Urothelium cell line (cell line): Measurements from ENCODE around the gene ZNF268.

Experiments used
- DNase-seq: peaks from one replicate; pipeline ENCODE4 v3.0.0; 2011; ENCODE audit warnings: low spot score, mixed read lengths
- FAIRE-seq: peaks from 2 replicates; lab custom pipeline; 2011; peaks lifted over from hg19 to GRCh38; lab: Jason Lieb, UNC

The ZNF268 gene

DNA sequence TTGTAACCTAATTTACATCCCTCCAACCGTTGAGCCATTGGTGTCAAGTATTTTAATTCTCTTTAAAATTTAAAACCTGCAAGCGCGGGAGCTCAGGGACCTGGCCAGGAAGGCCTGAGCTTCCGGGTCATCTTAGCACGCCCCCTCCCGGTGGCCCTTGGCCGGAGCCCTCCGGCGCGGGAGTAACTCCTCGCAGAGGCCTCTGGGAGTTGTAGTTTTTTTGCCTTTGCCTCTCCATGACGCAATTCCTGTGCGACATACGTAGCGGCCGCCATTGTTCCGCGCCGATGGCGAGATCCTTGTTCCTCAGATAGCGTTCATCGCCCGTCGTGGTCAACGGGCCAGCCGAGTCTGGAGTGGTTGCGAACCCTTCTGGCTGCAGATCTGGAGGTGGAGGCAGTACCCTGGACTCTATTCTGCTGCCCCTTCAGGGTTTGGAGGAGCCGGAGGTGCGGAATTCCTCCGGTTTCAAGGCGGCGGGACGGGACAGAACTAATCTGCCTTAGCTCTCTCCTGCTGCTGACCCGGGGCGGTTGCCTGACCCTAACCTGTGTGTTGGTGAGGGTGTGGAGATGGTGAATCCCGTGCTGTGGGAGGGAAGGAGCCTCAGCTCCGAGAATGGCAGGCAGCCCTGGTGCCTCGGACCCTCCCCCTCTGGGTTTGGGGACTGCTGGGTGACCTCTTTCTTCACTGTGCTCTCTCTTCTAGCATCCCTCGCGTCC, at the start of gene ZNF268:
Gene ZNF268 (plus strand): TSS at position 258 of the 722 bp plus-strand sequence. CDS start 503 bp downstream, outside the sequence.
- peak; percentile 46 for FAIRE-seq
- DNase-seq, result peak; percentile 93

DNA sequence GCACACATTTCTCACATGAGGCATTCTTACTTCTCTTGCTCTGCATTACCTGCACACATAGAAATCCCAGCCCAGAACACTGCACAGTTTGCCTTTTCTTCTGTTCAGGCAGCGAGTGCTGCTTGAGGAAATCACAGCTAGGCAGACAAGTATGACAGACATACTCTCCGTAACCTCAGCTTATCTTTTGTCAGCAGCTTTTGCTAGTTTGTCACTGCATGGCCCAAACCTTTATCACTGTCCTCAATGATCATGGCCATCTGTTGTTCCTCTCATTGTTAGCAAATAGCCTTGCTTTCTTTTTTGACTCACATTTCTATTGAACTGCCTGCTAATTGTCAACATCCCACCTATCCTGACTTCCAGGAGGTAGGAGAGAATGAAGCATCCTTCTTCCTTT, 45.5 kb upstream of the ZNF268 start:
- DNase-seq (no peak), FAIRE-seq (no peak)

DNA sequence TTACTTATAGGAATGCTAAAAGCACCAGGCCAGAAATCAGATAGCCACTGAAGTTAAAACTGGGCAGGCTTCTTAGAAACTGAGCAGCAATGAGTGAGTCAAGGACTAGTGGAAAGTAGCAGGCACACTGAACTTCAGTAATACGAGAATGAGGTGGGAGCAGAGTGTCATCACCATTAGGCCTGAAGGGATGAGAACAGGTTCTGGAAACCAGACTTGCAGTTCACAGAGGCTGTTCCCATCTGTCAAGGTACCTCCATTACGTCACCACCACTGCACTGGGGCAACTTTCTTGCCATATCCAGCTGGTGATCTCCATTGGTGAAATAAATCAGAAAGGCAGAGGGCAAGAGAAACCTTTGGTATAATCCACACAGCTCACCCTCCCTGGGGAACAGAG, 35.3 kb upstream of the ZNF268 start:
- FAIRE-seq, result no peak
- no peak for DNase-seq

DNA sequence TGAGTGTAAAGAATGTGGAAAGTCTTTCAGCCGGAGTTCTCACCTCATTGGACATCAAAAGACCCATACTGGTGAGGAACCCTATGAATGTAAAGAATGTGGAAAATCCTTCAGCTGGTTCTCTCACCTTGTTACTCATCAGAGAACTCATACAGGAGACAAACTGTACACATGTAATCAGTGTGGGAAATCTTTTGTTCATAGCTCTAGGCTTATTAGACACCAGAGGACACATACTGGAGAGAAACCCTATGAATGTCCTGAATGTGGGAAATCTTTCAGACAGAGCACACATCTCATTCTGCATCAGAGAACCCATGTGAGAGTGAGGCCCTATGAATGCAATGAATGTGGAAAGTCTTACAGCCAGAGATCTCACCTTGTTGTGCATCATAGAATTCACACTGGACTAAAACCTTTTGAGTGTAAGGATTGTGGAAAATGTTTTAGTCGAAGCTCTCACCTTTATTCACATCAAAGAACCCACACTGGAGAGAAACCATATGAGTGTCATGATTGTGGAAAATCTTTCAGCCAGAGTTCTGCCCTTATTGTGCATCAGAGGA, 25.1 kb upstream of the ZNF268 start:
- DNase-seq (no peak), FAIRE-seq (no peak)

DNA sequence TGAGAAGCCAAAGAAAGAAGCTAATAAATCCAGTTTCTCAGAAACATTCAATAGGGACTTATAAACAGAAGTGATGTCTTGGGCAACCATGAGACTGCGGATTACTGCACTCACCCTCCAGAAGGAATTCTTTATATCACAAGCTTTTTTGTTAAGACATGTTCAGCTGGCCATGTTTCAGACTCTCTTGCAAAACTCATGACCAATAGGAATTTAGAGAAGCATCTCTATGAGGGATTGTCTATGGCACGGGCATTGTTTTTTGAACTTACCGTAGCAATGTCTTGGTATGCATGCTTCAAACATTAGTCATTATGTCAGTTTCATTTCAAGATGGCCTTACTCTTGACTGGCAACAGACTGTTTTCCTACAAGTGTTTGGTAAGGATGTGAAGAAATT, 15.5 kb upstream of the ZNF268 start:
- DNase-seq (no peak), FAIRE-seq (no peak)

DNA sequence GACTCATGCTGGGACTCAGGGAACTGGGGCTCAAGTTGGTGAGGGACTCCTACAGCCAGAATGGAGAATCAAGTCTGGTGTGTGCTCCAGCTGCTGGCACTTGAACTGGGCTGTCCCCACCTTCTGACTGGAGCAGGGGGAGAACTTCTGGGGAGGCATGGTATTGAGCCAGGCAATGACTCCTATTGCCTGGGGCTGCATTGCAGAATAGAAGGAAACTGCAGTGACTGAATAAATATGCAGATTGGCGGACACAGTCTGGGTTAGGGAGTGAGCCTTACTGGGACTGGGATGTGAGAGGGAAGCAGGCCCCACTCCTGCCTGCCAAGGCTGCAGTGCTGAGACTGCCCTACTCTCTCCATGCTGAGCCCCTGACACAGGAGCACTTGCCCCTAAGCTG, 8.8 kb upstream of the ZNF268 start:
- DNase-seq (no peak), FAIRE-seq (no peak)

DNA sequence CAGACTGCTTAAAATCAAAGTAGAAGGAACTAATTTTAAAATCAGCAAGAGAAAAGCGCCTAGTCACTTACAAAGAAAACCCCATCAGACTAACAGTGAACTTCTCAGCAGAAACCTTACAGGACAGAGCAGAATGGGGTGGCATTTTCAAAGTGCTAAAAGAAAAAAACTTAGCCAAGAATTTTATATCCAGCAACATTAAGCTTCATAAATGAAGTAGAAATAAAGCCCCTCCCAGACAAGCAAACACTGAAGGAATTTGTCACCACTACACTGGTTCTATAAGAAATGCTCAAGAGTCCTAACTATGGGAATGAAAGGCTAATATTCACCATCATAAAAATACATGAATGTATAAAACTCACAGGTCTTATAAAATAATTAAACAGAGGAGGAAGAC, 6.4 kb upstream of the ZNF268 start:
- FAIRE-seq (no peak), DNase-seq (no peak)

DNA sequence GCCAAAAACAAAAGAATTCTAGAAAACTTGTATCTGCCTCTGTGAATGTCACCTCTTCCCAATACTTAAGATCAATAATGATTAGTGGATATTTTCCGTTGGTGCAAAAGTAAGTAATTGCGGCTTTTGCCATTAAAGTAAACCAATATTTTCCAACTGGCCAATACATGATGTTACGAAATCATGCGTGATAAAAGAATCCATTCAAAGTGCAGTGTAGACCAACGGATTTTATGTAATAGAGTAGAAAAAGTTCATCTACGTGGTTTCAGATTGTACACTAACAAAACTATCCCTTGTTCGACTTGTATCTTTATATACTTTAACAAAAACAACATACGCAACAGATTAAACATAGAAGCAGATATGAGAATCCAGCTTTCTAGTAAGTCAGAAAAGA, 626 bp upstream of the ZNF268 start:
- no peak for FAIRE-seq

DNA sequence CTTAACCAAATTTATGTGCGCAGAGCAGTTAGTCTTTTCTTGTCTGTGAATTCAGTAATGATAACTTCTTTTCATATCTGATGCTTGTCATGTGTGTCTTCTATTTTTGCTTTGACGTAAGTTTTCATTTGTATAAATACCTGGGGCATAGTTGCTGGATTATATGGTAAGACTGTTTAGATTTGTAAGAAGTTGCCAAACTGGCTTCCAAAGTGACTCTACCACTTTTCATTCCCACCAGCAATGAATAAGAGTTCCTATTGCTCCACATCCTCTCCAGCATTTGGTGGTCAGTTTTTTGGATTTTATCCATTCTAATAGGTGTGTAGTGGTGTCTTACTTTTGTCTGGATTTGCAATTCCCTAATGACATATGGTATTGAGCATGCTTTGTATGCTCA, 8.9 kb downstream of the ZNF268 start:
- FAIRE-seq (no peak), DNase-seq (no peak)

More for the DNA sequence above, 626 bp upstream of the ZNF268 start:
- DNase-seq, result no peak

DNA sequence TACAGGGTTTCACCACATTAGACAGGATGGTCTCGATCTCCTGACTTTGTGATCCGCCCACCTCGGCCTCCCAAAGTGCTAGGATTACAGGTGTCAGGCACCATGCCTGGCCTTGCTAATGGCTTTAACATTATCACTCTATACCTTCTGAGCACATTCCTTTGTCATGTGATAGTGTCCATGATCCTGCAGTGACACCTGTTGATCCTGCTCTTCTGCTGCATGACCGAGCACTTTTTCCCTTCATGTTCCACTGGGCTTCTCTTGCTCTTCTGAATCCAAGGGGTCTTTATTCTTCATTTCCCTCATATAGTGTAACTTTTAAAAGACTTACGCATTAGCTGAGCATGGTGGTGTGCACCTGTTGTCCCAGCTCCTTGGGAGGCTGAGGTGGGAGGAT, 11.6 kb downstream of the ZNF268 start:
- no peak for FAIRE-seq

DNA sequence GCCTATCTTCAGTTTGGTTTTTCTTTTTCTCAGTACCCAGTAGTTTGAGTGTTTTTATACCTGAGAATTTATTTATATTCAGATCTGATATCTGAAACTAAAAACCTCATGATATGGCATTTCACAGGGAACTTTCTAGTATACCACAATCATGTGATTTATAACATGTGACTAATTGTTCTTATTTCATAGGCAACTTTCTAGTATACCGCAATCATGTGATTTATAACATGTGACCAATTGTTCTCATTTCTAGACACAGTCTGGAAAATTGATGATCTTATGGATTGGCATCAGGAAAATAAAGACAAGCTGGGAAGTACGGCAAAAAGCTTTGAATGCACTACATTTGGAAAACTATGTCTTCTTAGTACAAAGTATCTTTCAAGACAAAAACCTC, 20.6 kb downstream of the ZNF268 start:
- FAIRE-seq (no peak), DNase-seq (no peak)

More for the DNA sequence above, 11.6 kb downstream of the ZNF268 start:
- DNase-seq, result no peak

DNA sequence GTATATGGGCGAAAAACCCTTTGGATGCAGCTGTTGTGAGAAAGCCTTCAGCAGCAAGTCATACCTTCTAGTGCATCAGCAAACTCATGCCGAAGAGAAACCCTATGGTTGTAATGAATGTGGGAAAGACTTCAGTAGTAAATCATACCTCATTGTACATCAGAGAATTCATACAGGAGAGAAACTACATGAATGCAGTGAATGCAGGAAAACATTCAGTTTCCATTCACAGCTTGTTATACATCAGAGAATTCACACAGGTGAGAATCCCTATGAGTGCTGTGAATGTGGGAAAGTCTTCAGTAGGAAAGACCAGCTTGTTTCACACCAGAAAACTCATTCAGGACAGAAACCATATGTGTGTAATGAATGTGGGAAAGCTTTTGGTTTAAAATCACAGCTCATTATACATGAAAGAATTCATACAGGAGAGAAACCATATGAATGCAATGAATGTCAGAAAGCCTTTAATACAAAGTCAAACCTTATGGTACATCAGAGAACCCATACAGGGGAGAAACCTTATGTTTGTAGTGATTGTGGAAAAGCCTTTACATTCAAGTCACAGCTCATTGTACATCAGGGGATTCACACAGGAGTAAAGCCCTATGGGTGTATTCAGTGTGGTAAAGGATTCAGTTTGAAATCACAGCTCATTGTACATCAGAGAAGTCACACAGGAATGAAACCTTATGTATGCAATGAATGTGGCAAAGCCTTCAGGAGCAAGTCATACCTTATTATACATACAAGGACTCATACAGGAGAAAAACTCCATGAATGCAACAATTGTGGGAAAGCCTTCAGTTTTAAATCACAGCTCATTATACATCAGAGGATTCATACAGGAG, 21.4 kb downstream of the ZNF268 start:
- no peak for DNase-seq
- FAIRE-seq, result no peak

DNA sequence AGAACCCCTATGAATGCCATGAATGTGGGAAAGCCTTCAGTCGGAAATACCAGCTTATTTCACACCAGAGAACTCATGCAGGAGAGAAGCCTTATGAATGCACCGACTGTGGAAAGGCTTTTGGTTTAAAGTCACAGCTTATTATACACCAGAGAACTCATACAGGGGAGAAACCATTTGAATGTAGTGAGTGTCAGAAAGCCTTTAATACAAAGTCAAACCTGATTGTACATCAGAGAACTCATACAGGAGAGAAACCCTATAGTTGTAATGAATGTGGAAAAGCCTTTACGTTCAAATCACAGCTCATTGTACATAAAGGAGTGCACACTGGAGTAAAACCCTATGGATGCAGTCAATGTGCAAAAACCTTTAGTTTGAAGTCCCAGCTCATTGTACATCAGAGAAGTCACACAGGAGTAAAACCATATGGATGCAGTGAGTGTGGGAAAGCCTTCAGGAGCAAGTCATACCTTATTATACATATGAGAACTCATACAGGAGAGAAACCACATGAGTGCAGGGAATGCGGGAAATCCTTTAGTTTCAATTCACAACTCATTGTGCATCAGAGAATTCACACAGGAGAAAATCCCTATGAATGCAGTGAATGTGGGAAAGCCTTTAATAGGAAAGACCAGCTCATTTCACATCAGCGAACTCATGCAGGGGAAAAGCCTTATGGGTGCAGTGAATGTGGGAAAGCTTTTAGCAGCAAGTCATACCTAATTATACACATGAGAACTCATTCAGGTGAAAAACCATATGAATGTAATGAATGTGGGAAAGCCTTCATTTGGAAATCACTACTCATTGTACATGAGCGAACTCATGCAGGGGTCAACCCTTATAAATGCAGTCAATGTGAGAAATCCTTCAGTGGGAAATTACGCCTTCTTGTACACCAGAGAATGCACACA, 22.3 kb downstream of the ZNF268 start:
- no peak for DNase-seq
- FAIRE-seq, result no peak

DNA sequence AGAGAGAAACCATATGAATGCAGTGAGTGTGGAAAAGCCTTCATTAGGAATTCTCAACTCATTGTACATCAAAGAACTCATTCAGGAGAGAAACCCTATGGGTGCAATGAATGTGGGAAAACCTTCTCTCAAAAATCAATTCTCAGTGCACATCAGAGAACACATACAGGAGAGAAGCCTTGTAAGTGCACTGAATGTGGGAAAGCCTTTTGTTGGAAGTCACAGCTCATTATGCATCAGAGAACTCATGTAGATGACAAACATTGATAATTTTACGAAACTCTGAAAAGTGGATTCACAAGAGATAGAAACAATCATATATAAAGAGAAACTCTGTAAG, 22.9 kb downstream of the ZNF268 start:
- no peak for FAIRE-seq
- no peak for DNase-seq

DNA sequence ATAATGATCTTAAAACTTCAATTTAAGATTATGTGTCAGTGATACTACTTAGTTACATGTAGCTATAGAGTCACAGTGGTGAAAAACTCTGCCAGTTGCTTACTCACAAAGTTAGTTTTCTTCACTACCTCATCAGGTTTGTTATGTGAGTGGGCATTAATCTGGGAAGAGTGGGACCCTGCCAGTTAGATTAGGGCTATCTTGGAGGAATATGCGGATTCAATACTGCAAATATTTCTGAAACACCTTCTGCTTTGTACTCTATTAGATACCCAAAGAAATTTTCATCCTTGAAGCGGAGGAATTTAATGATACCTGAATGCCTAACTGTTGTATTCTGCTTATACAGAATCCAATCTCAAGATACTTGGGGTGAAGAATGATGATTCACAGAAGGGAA, 25.1 kb downstream of the ZNF268 start:
- no peak for DNase-seq
- no peak for FAIRE-seq

DNA sequence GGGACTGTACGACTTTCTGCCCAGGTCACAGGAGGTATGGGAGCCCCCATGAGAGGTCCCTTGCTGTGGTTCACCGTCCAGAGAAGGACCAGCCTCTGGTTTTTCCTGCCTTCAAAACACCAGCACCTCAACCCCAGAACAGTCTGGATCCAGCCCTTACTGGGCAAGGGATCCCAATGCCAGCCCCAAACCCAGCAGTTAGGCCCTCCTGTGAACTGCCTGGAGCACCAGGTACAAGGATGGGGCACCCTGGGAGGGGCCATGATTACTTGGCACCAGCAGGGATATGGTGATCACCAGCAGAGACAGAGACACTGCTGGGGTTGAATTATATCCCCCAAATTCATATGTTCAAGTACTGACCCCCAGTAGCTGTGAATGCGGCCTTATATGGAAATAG, 34.4 kb downstream of the ZNF268 start:
- no peak for DNase-seq
- FAIRE-seq, result no peak

DNA sequence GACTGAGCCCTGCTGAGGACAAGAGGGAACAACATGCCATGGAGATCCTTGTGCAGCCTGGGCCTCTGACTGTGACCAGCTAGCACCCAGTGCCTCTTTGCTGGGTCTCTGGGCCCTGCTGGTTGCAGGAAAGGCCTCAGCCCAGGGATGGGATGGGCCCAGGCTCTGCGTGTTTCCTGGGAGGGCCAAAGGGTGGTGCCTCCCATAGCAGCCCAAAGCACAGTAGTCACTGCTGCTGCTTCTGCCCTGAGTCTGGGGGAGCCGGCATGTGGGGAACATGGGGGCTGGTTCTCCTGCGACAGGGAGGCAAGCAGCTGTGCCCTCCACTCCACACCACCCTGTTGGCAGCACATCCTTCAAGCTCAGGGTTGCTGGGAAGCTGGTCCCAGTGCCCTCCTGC, 35.9 kb downstream of the ZNF268 start:
- DNase-seq (no peak), FAIRE-seq (no peak)

DNA sequence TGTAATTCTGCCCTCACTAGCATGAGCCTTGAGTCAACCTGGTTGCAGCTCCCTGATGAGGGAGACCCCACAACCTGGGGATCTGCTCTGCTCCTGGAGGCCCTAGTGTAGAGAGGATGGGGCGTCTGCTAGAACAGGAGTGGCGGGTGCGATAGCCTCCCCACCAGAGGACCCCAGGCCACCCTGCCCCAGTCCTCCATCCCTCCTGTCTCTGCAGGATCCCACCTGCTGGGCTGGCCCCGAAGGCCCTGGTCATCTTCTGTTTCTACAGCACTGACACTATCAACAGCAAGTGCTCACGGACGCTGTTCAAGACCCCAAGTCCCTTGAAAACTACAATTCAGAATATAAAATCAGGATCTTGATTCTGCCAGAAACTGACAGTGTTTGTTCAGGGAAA, 39.2 kb downstream of the ZNF268 start:
- no peak for FAIRE-seq
- DNase-seq, result no peak

DNA sequence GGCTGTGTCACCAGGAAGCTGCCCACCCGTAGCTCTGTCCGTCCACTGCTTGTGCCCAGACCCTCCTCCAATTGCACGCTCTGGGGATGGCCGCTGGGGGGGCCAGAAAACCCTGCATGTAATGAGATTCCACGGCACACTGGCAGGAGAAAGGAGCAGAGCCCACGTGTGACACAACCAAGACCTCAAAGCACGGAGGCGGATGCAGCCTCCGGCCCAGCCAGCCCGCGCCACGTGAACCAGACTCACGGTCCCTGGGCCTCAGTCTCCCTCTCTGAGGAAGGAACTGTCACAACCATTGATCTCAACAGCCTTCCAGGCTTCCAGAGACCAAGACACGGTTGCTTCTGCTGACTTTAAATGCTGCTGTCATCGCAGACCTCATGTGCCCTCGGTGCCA, 39.9 kb downstream of the ZNF268 start:
- DNase-seq (no peak), FAIRE-seq (no peak)

DNA sequence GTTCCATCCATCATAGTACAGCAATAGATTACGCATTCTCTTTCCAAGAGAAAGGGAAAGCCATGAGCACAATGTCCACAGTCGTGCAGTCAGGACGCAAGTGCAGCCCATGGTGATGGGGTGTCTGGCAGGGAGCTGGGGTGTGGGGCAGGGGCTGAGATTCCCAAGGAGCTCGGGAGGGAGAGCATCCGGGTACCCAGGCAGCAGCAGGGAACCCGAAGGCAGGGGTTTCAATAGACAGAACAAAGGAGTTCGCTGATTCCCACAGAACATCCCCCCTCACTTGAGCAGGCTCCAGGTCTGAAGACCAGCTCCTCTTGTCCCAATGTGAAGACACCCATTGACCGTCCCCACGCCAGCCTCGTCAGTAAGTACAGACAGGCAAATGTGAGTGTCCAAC, 40.9 kb downstream of the ZNF268 start:
- no peak for DNase-seq
- no peak for FAIRE-seq

DNA sequence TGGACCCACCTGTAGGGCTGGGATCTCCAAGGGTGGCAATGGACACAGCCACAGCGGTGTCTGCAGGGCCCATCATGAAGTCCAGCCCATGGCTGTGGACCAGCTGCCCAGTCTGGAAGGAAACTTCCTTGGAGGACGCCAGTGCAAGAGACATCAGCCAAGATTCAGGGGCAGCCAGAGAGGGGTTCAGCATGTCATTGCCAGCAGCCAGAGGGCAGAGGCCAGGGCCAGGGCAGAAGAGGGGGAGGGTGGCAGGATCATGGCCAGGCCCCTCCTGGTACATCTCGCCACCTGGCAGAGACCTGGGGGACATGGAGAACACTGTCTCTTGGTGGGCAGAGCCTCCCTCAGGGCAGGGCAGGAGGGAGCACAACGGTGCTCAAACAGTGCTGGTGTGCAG, 44.2 kb downstream of the ZNF268 start:
- FAIRE-seq (no peak), DNase-seq (no peak)
